GM06990 (cell line): ENCODE data around the gene IQSEC3.

Source experiments
- DNase-seq: peaks from one replicate; pipeline ENCODE4 v3.0.0-alpha.2; 2011; ENCODE audit not compliant: insufficient read length; ENCODE audit errors: extremely low read depth
- H3K27me3 ChIP-seq: replicated peaks from 2 replicates; pipeline ENCODE4 v1.6.0; 2011; ENCODE audit warnings: low read length; ENCODE audit not compliant: control insufficient read depth, insufficient read depth
- H3K36me3 ChIP-seq: 2 replicates; pipeline ENCODE4 v1.5.1; 2011; ENCODE audit warnings: low read length; ENCODE audit not compliant: control insufficient read depth, insufficient read depth
- H3K4me3 ChIP-seq: replicated peaks from 2 replicates; pipeline ENCODE4 v1.5.1; 2011; ENCODE audit warnings: low read depth, mild to moderate bottlenecking, control low read depth, low read length
- CTCF ChIP-seq: IDR thresholded peaks from 2 replicates; pipeline ENCODE4 v1.5.1; 2011; ENCODE audit warnings: low read length, control low read depth, mild to moderate bottlenecking, inconsistent platforms; ENCODE audit not compliant: insufficient read depth, poor library complexity, severe bottlenecking

The IQSEC3 gene

GRCh38 chr12:225012-225411 is 158.4 kb downstream of the IQSEC3 start:
- Histone ChIP-seq H3K27me3 (peaks cover 1% of the 10 kb centered on the region), H3K36me3 (no peaks in the 10 kb centered on the region), H3K4me3 (no peak overlapping the region)
- DNase-seq: no peak
- no peak for TF ChIP-seq CTCF

- DNase-seq: no peak
- peaks cover 1% of the 10 kb centered on the region for H3K27me3 ChIP-seq
- no peaks in the 10 kb centered on the region for H3K36me3 ChIP-seq
- no peak for TF ChIP-seq CTCF
- H3K4me3 ChIP-seq: no peak overlapping the region
These were observed 159.8 kb downstream of the IQSEC3 start for GRCh38 chr12:226401-226800.

- no peak for TF ChIP-seq CTCF
- DNase-seq: no peak
- H3K4me3 ChIP-seq: no peak overlapping the region
- peaks cover 1% of the 10 kb centered on the region for H3K27me3 ChIP-seq
- no peaks in the 10 kb centered on the region for H3K36me3 ChIP-seq
These were observed 160.8 kb downstream of the IQSEC3 start for GRCh38 chr12:227286-227915.
